ENCODE data around the gene INPP5B.

The INPP5B gene

GRCh38 chr1:37860346-37860666 lies 86.5 kb downstream of the INPP5B start:
- H3K36me3 ChIP-seq (ENCODE audit: control insufficient read depth in 1 of 2, insufficient read depth in 2 of 2, low read length in 2 of 2), result peaks cover 9 to 31% of the 10 kb centered on the region in 2 donors
- H3K9me3 ChIP-seq (ENCODE audit: control insufficient read depth in 1 of 2, low read length in 2 of 2), result no peaks in the 10 kb centered on the region
- H3K4me1 ChIP-seq (ENCODE audit: control insufficient read depth in 1 of 2, insufficient read depth in 2 of 2, low read length in 2 of 2), result peaks cover 18 to 24% of the 10 kb centered on the region in 2 donors
- H3K4me3 ChIP-seq (ENCODE audit: low read depth in 1 of 2, low read length in 2 of 2), result peak overlapping the region; percentile 87 to 91
- H3K27me3 ChIP-seq (ENCODE audit: control insufficient read depth in 1 of 2, insufficient read depth in 2 of 2, low read length in 2 of 2), result no peaks in the 10 kb centered on the region
- peak overlapping the region; percentile 78 to 97 for H3K9ac ChIP-seq (ENCODE audit: low read depth in 1 of 2, low read length in 2 of 2)
- H3K27ac ChIP-seq (ENCODE audit: low read depth, low read length), result no peak overlapping the region

GRCh38 chr1:37859507-37860345 lies 87.1 kb downstream of the INPP5B start, which contains the start of gene MTF1:
MTF1 (minus strand) TSS chr1:37859592; CDS start chr1:37857658, 1,934 bp downstream.
- peak within 1 kb of the TSS; percentile 74 for H3K27ac ChIP-seq (ENCODE audit: low read depth, low read length)
- peaks cover 9 to 33% of the 10 kb centered on the region in 2 donors for H3K36me3 ChIP-seq (ENCODE audit: control insufficient read depth in 1 of 2, insufficient read depth in 2 of 2, low read length in 2 of 2)
- H3K4me1 ChIP-seq (ENCODE audit: control insufficient read depth in 1 of 2, insufficient read depth in 2 of 2, low read length in 2 of 2), result peaks cover 18 to 24% of the 10 kb centered on the region in 2 donors
- H3K4me3 ChIP-seq (ENCODE audit: low read depth in 1 of 2, low read length in 2 of 2), result peak within 1 kb of the TSS; percentile 87 to 91
- peak within 1 kb of the TSS; percentile 97 to 99 for H3K9ac ChIP-seq (ENCODE audit: low read depth in 1 of 2, low read length in 2 of 2)
- H3K27me3 ChIP-seq (ENCODE audit: control insufficient read depth in 1 of 2, insufficient read depth in 2 of 2, low read length in 2 of 2), result no peaks in the 10 kb centered on the region
- no peaks in the 10 kb centered on the region for H3K9me3 ChIP-seq (ENCODE audit: control insufficient read depth in 1 of 2, low read length in 2 of 2)

- Histone ChIP-seq H3K36me3 (ENCODE audit: control insufficient read depth in 1 of 2, insufficient read depth in 2 of 2, low read length in 2 of 2) (peaks cover 9 to 29% of the 10 kb centered on the region in 2 donors), H3K9ac (ENCODE audit: low read depth in 1 of 2, low read length in 2 of 2) (peak overlapping the region; percentile 97 to 99), H3K9me3 (ENCODE audit: control insufficient read depth in 1 of 2, low read length in 2 of 2) (no peaks in the 10 kb centered on the region), H3K4me1 (ENCODE audit: control insufficient read depth in 1 of 2, insufficient read depth in 2 of 2, low read length in 2 of 2) (peaks cover 18 to 24% of the 10 kb centered on the region in 2 donors), H3K27ac (ENCODE audit: low read depth, low read length) (peak overlapping the region; percentile 60), H3K27me3 (ENCODE audit: control insufficient read depth in 1 of 2, insufficient read depth in 2 of 2, low read length in 2 of 2) (no peaks in the 10 kb centered on the region), H3K4me3 (ENCODE audit: low read depth in 1 of 2, low read length in 2 of 2) (peak overlapping the region; percentile 87 to 91)
Observed at GRCh38 chr1:37858931-37859506, 87.8 kb downstream of the INPP5B start.

- H3K4me1 ChIP-seq (ENCODE audit: control insufficient read depth in 1 of 2, insufficient read depth in 2 of 2, low read length in 2 of 2), result peaks cover 15 to 23% of the 10 kb centered on the region in 2 donors
Observed at GRCh38 chr1:37854406-37854805, 92.4 kb downstream of the INPP5B start.

GRCh38 chr1:37853157-37853556 lies 93.7 kb downstream of the INPP5B start:
- Histone ChIP-seq H3K9ac (ENCODE audit: low read depth in 1 of 2, low read length in 2 of 2) (no peak overlapping the region), H3K27me3 (ENCODE audit: control insufficient read depth in 1 of 2, insufficient read depth in 2 of 2, low read length in 2 of 2) (no peaks in the 10 kb centered on the region), H3K4me3 (ENCODE audit: low read depth in 1 of 2, low read length in 2 of 2) (no peak overlapping the region), H3K4me1 (ENCODE audit: control insufficient read depth in 1 of 2, insufficient read depth in 2 of 2, low read length in 2 of 2) (peaks cover 7 to 16% of the 10 kb centered on the region in 2 donors), H3K36me3 (ENCODE audit: control insufficient read depth in 1 of 2, insufficient read depth in 2 of 2, low read length in 2 of 2) (peaks cover 9 to 18% of the 10 kb centered on the region in 2 donors), H3K27ac (ENCODE audit: low read depth, low read length) (no peak overlapping the region), H3K9me3 (ENCODE audit: control insufficient read depth in 1 of 2, low read length in 2 of 2) (no peaks in the 10 kb centered on the region)

More at GRCh38 chr1:37854406-37854805, 92.4 kb downstream of the INPP5B start:
- no peak overlapping the region for H3K4me3 ChIP-seq (ENCODE audit: low read depth in 1 of 2, low read length in 2 of 2)
- H3K9ac ChIP-seq (ENCODE audit: low read depth in 1 of 2, low read length in 2 of 2), result no peak overlapping the region
- H3K36me3 ChIP-seq (ENCODE audit: control insufficient read depth in 1 of 2, insufficient read depth in 2 of 2, low read length in 2 of 2), result peaks cover 9 to 18% of the 10 kb centered on the region in 2 donors
- H3K27ac ChIP-seq (ENCODE audit: low read depth, low read length), result no peak overlapping the region
- H3K9me3 ChIP-seq (ENCODE audit: control insufficient read depth in 1 of 2, low read length in 2 of 2), result no peaks in the 10 kb centered on the region
- no peaks in the 10 kb centered on the region for H3K27me3 ChIP-seq (ENCODE audit: control insufficient read depth in 1 of 2, insufficient read depth in 2 of 2, low read length in 2 of 2)

GRCh38 chr1:37851782-37852210 lies 95.1 kb downstream of the INPP5B start:
- Histone ChIP-seq H3K9ac (ENCODE audit: low read depth in 1 of 2, low read length in 2 of 2) (no peak overlapping the region), H3K27ac (ENCODE audit: low read depth, low read length) (no peak overlapping the region), H3K4me1 (ENCODE audit: control insufficient read depth in 1 of 2, insufficient read depth in 2 of 2, low read length in 2 of 2) (peaks cover 6 to 14% of the 10 kb centered on the region in 2 donors)

GRCh38 chr1:37851262-37851661 lies 95.6 kb downstream of the INPP5B start:
- Histone ChIP-seq H3K27ac (ENCODE audit: low read depth, low read length) (no peak overlapping the region), H3K4me3 (ENCODE audit: low read depth in 1 of 2, low read length in 2 of 2) (no peak overlapping the region), H3K9me3 (ENCODE audit: control insufficient read depth in 1 of 2, low read length in 2 of 2) (no peaks in the 10 kb centered on the region), H3K4me1 (ENCODE audit: control insufficient read depth in 1 of 2, insufficient read depth in 2 of 2, low read length in 2 of 2) (peaks cover 9 to 17% of the 10 kb centered on the region in 2 donors), H3K36me3 (ENCODE audit: control insufficient read depth in 1 of 2, insufficient read depth in 2 of 2, low read length in 2 of 2) (peaks cover 0 to 10% of the 10 kb centered on the region in 2 donors), H3K9ac (ENCODE audit: low read depth in 1 of 2, low read length in 2 of 2) (no peak overlapping the region), H3K27me3 (ENCODE audit: control insufficient read depth in 1 of 2, insufficient read depth in 2 of 2, low read length in 2 of 2) (no peaks in the 10 kb centered on the region)

More at GRCh38 chr1:37851782-37852210, 95.1 kb downstream of the INPP5B start:
- Histone ChIP-seq H3K27me3 (ENCODE audit: control insufficient read depth in 1 of 2, insufficient read depth in 2 of 2, low read length in 2 of 2) (no peaks in the 10 kb centered on the region), H3K36me3 (ENCODE audit: control insufficient read depth in 1 of 2, insufficient read depth in 2 of 2, low read length in 2 of 2) (peaks cover 2 to 11% of the 10 kb centered on the region in 2 donors), H3K9me3 (ENCODE audit: control insufficient read depth in 1 of 2, low read length in 2 of 2) (no peaks in the 10 kb centered on the region), H3K4me3 (ENCODE audit: low read depth in 1 of 2, low read length in 2 of 2) (no peak overlapping the region)

- no peak overlapping the region for H3K4me3 ChIP-seq (ENCODE audit: low read depth in 1 of 2, low read length in 2 of 2)
- no peak overlapping the region for H3K9ac ChIP-seq (ENCODE audit: low read depth in 1 of 2, low read length in 2 of 2)
- H3K27ac ChIP-seq (ENCODE audit: low read depth, low read length), result no peak overlapping the region
- peaks cover 10 to 22% of the 10 kb centered on the region in 2 donors for H3K4me1 ChIP-seq (ENCODE audit: control insufficient read depth in 1 of 2, insufficient read depth in 2 of 2, low read length in 2 of 2)
- no peaks in the 10 kb centered on the region for H3K9me3 ChIP-seq (ENCODE audit: control insufficient read depth in 1 of 2, low read length in 2 of 2)
- no peaks in the 10 kb centered on the region for H3K27me3 ChIP-seq (ENCODE audit: control insufficient read depth in 1 of 2, insufficient read depth in 2 of 2, low read length in 2 of 2)
- H3K36me3 ChIP-seq (ENCODE audit: control insufficient read depth in 1 of 2, insufficient read depth in 2 of 2, low read length in 2 of 2), result peaks cover 0 to 9% of the 10 kb centered on the region in 2 donors
Observed at GRCh38 chr1:37850352-37850955, 96.4 kb downstream of the INPP5B start.

GRCh38 chr1:37849480-37849879 lies 97.4 kb downstream of the INPP5B start:
- Histone ChIP-seq H3K4me3 (ENCODE audit: low read depth in 1 of 2, low read length in 2 of 2) (no peak overlapping the region), H3K27me3 (ENCODE audit: control insufficient read depth in 1 of 2, insufficient read depth in 2 of 2, low read length in 2 of 2) (no peaks in the 10 kb centered on the region), H3K36me3 (ENCODE audit: control insufficient read depth in 1 of 2, insufficient read depth in 2 of 2, low read length in 2 of 2) (peaks cover 0 to 3% of the 10 kb centered on the region in 2 donors), H3K27ac (ENCODE audit: low read depth, low read length) (no peak overlapping the region), H3K9ac (ENCODE audit: low read depth in 1 of 2, low read length in 2 of 2) (no peak overlapping the region), H3K4me1 (ENCODE audit: control insufficient read depth in 1 of 2, insufficient read depth in 2 of 2, low read length in 2 of 2) (peaks cover 10 to 31% of the 10 kb centered on the region in 2 donors), H3K9me3 (ENCODE audit: control insufficient read depth in 1 of 2, low read length in 2 of 2) (no peaks in the 10 kb centered on the region)
